ENCODE results near the gene ABCF1.

GRCh38 chr6:30640481-30640880 is 69.2 kb downstream of the ABCF1 start:
- TF ChIP-seq, protein P1, sequence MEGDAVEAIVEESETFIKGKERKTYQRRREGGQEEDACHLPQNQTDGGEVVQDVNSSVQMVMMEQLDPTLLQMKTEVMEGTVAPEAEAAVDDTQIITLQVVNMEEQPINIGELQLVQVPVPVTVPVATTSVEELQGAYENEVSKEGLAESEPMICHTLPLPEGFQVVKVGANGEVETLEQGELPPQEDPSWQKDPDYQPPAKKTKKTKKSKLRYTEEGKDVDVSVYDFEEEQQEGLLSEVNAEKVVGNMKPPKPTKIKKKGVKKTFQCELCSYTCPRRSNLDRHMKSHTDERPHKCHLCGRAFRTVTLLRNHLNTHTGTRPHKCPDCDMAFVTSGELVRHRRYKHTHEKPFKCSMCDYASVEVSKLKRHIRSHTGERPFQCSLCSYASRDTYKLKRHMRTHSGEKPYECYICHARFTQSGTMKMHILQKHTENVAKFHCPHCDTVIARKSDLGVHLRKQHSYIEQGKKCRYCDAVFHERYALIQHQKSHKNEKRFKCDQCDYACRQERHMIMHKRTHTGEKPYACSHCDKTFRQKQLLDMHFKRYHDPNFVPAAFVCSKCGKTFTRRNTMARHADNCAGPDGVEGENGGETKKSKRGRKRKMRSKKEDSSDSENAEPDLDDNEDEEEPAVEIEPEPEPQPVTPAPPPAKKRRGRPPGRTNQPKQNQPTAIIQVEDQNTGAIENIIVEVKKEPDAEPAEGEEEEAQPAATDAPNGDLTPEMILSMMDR (IDR thresholded peaks at IDR 0.05), result no peak
- no peak for TF ChIP-seq POLR2A (IDR thresholded peaks at IDR 0.05)
